ENCODE measurements around the gene POLR3C.
"Not testable (repeated sequence)": the region's sequence is repeated elsewhere in the genome, so short reads cannot be mapped to it uniquely, and the experiment has no call there.

POLR3C gene

GRCh38 chr1:145822779-145823331, 1.1 kb upstream of the POLR3C start:
- H3K4me1 ChIP-seq (ENCODE audit: control insufficient read depth, insufficient read depth, low read length); H3K9me3 ChIP-seq (ENCODE audit: control insufficient read depth, low read length); H3K27me3 ChIP-seq (ENCODE audit: control insufficient read depth, insufficient read depth, low read length, poor library complexity, severe bottlenecking); H3K27ac ChIP-seq (ENCODE audit: insufficient read depth, low read depth, low read length, poor library complexity, severe bottlenecking); H3K4me3 ChIP-seq (ENCODE audit: insufficient read depth, low read depth, low read length): not testable (repeated sequence)
- peaks cover 17% of the 10 kb centered on the region for H3K36me3 ChIP-seq (ENCODE audit: control insufficient read depth, insufficient read depth, low read length)
- WGBS, 2 experiments, result no CpG with 5 or more reads among the region's 16 CpGs

- Histone ChIP-seq H3K27me3 (ENCODE audit: control insufficient read depth, insufficient read depth, low read length, poor library complexity, severe bottlenecking) (no peaks in the 10 kb centered on the region), H3K9me3 (ENCODE audit: control insufficient read depth, low read length) (no peaks in the 10 kb centered on the region), H3K36me3 (ENCODE audit: control insufficient read depth, insufficient read depth, low read length) (peaks cover 30% of the 10 kb centered on the region), H3K4me1 (ENCODE audit: control insufficient read depth, insufficient read depth, low read length) (peaks cover 4% of the 10 kb centered on the region), H3K27ac (ENCODE audit: insufficient read depth, low read depth, low read length, poor library complexity, severe bottlenecking) (peak overlapping the region; percentile 94), H3K4me3 (ENCODE audit: insufficient read depth, low read depth, low read length) (peak overlapping the region; percentile 74)
- 3 to 4% methylated on average over 7 of the region's 7 CpGs for WGBS, 2 experiments
Observed at GRCh38 chr1:145824499-145824842, 471 bp downstream of the POLR3C start.

GRCh38 chr1:145826030-145826429, 2.0 kb downstream of the POLR3C start:
- peaks cover 4% of the 10 kb centered on the region for H3K4me1 ChIP-seq (ENCODE audit: control insufficient read depth, insufficient read depth, low read length)
- peaks cover 41% of the 10 kb centered on the region for H3K36me3 ChIP-seq (ENCODE audit: control insufficient read depth, insufficient read depth, low read length)
- no peak overlapping the region for H3K27ac ChIP-seq (ENCODE audit: insufficient read depth, low read depth, low read length, poor library complexity, severe bottlenecking)
- H3K4me3 ChIP-seq (ENCODE audit: insufficient read depth, low read depth, low read length), result no peak overlapping the region
- no peaks in the 10 kb centered on the region for H3K27me3 ChIP-seq (ENCODE audit: control insufficient read depth, insufficient read depth, low read length, poor library complexity, severe bottlenecking)
- 100% methylated on average over 1 of the region's 2 CpGs for WGBS, 2 experiments
- no peaks in the 10 kb centered on the region for H3K9me3 ChIP-seq (ENCODE audit: control insufficient read depth, low read length)

GRCh38 chr1:145827966-145828365, 4.0 kb downstream of the POLR3C start:
- Histone ChIP-seq H3K27me3 (ENCODE audit: control insufficient read depth, insufficient read depth, low read length, poor library complexity, severe bottlenecking) (no peaks in the 10 kb centered on the region), H3K36me3 (ENCODE audit: control insufficient read depth, insufficient read depth, low read length) (peaks cover 57% of the 10 kb centered on the region), H3K4me3 (ENCODE audit: insufficient read depth, low read depth, low read length) (no peak overlapping the region), H3K27ac (ENCODE audit: insufficient read depth, low read depth, low read length, poor library complexity, severe bottlenecking) (no peak overlapping the region), H3K4me1 (ENCODE audit: control insufficient read depth, insufficient read depth, low read length) (peaks cover 4% of the 10 kb centered on the region), H3K9me3 (ENCODE audit: control insufficient read depth, low read length) (no peaks in the 10 kb centered on the region)

GRCh38 chr1:145828367-145829026, 4.5 kb downstream of the POLR3C start:
- no peaks in the 10 kb centered on the region for H3K27me3 ChIP-seq (ENCODE audit: control insufficient read depth, insufficient read depth, low read length, poor library complexity, severe bottlenecking)
- H3K36me3 ChIP-seq (ENCODE audit: control insufficient read depth, insufficient read depth, low read length), result peaks cover 62% of the 10 kb centered on the region
- H3K9me3 ChIP-seq (ENCODE audit: control insufficient read depth, low read length), result no peaks in the 10 kb centered on the region

GRCh38 chr1:145830810-145831209, 6.8 kb downstream of the POLR3C start:
- H3K4me3 ChIP-seq (ENCODE audit: insufficient read depth, low read depth, low read length); H3K4me1 ChIP-seq (ENCODE audit: control insufficient read depth, insufficient read depth, low read length); H3K27ac ChIP-seq (ENCODE audit: insufficient read depth, low read depth, low read length, poor library complexity, severe bottlenecking); H3K27me3 ChIP-seq (ENCODE audit: control insufficient read depth, insufficient read depth, low read length, poor library complexity, severe bottlenecking); H3K9me3 ChIP-seq (ENCODE audit: control insufficient read depth, low read length): not testable (repeated sequence)
- H3K36me3 ChIP-seq (ENCODE audit: control insufficient read depth, insufficient read depth, low read length), result peaks cover 75% of the 10 kb centered on the region
- 84 to 96% methylated on average over 2 of the region's 2 CpGs for WGBS, 2 experiments

More at GRCh38 chr1:145828367-145829026, 4.5 kb downstream of the POLR3C start:
- peaks cover 4% of the 10 kb centered on the region for H3K4me1 ChIP-seq (ENCODE audit: control insufficient read depth, insufficient read depth, low read length)
- no peak overlapping the region for H3K27ac ChIP-seq (ENCODE audit: insufficient read depth, low read depth, low read length, poor library complexity, severe bottlenecking)
- H3K4me3 ChIP-seq (ENCODE audit: insufficient read depth, low read depth, low read length), result no peak overlapping the region

GRCh38 chr1:145837656-145838055, 13.7 kb downstream of the POLR3C start:
- Histone ChIP-seq H3K4me1 (ENCODE audit: control insufficient read depth, insufficient read depth, low read length) (no peaks in the 10 kb centered on the region), H3K27me3 (ENCODE audit: control insufficient read depth, insufficient read depth, low read length, poor library complexity, severe bottlenecking) (no peaks in the 10 kb centered on the region), H3K4me3 (ENCODE audit: insufficient read depth, low read depth, low read length) (no peak overlapping the region), H3K27ac (ENCODE audit: insufficient read depth, low read depth, low read length, poor library complexity, severe bottlenecking) (no peak overlapping the region), H3K9me3 (ENCODE audit: control insufficient read depth, low read length) (no peaks in the 10 kb centered on the region), H3K36me3 (ENCODE audit: control insufficient read depth, insufficient read depth, low read length) (peaks cover 65% of the 10 kb centered on the region)
- WGBS, 2 experiments, result 100% methylated on average over 1 of the region's 1 CpG

GRCh38 chr1:145843031-145843430, 19.0 kb downstream of the POLR3C start:
- WGBS, 2 experiments, result 95% methylated on average over 2 to 3 of the region's 3 CpGs
- H3K9me3 ChIP-seq (ENCODE audit: control insufficient read depth, low read length), result no peaks in the 10 kb centered on the region
- no peaks in the 10 kb centered on the region for H3K4me1 ChIP-seq (ENCODE audit: control insufficient read depth, insufficient read depth, low read length)
- H3K4me3 ChIP-seq (ENCODE audit: insufficient read depth, low read depth, low read length), result no peak overlapping the region
- H3K27me3 ChIP-seq (ENCODE audit: control insufficient read depth, insufficient read depth, low read length, poor library complexity, severe bottlenecking), result peaks cover 8% of the 10 kb centered on the region
- peaks cover 32% of the 10 kb centered on the region for H3K36me3 ChIP-seq (ENCODE audit: control insufficient read depth, insufficient read depth, low read length)
- H3K27ac ChIP-seq (ENCODE audit: insufficient read depth, low read depth, low read length, poor library complexity, severe bottlenecking), result no peak overlapping the region

- Histone ChIP-seq H3K9me3 (ENCODE audit: control insufficient read depth, low read length) (no peaks in the 10 kb centered on the region), H3K4me3 (ENCODE audit: insufficient read depth, low read depth, low read length) (peak overlapping the region; percentile 68), H3K27me3 (ENCODE audit: control insufficient read depth, insufficient read depth, low read length, poor library complexity, severe bottlenecking) (peaks cover 8% of the 10 kb centered on the region), H3K27ac (ENCODE audit: insufficient read depth, low read depth, low read length, poor library complexity, severe bottlenecking) (no peak overlapping the region), H3K36me3 (ENCODE audit: control insufficient read depth, insufficient read depth, low read length) (peaks cover 42% of the 10 kb centered on the region), H3K4me1 (ENCODE audit: control insufficient read depth, insufficient read depth, low read length) (no peaks in the 10 kb centered on the region)
- 40 to 41% methylated on average over 4 of the region's 4 CpGs for WGBS, 2 experiments
Observed at GRCh38 chr1:145845144-145845513, 21.1 kb downstream of the POLR3C start.

GRCh38 chr1:145845514-145846161, 21.6 kb downstream of the POLR3C start, which contains the start of gene NUDT17:
Gene NUDT17 (plus strand): TSS chr1:145845630. CDS start chr1:145845641, 11 bp downstream.
- peaks cover 8% of the 10 kb centered on the region for H3K27me3 ChIP-seq (ENCODE audit: control insufficient read depth, insufficient read depth, low read length, poor library complexity, severe bottlenecking)
- H3K36me3 ChIP-seq (ENCODE audit: control insufficient read depth, insufficient read depth, low read length), result peaks cover 44% of the 10 kb centered on the region
- no peaks in the 10 kb centered on the region for H3K9me3 ChIP-seq (ENCODE audit: control insufficient read depth, low read length)
- 3% methylated on average over 50 of the region's 50 CpGs for WGBS, 2 experiments
- H3K4me3 ChIP-seq (ENCODE audit: insufficient read depth, low read depth, low read length), result peak within 1 kb of the TSS; percentile 68
- H3K27ac ChIP-seq (ENCODE audit: insufficient read depth, low read depth, low read length, poor library complexity, severe bottlenecking), result peak within 1 kb of the TSS; percentile 48
- no peaks in the 10 kb centered on the region for H3K4me1 ChIP-seq (ENCODE audit: control insufficient read depth, insufficient read depth, low read length)

Measured in ectodermal cell (in vitro differentiated cells).